GM12878 (cell line): ENCODE data around the gene PGC. TPM values are rescaled to one million over a fixed set of nuclear protein-coding genes. Genes with fewer than 3 reads are reported as not detected.
A peak's percentile ranks its signal among the peaks of the same experiment; 100 is the strongest.

Experiments
- ATAC-seq: fragments of 200-7000 bp; cut with Tn5 transposase; 3 replicates; pipeline ENCODE4 v1.9.1; 2020; ENCODE audit warnings: mild to moderate bottlenecking, moderate library complexity
- BruUV-seq: library from RNA; stranded (reverse); fragments of 400-500 nt; replicated peaks from 2 replicates; lab custom pipeline; 2021; lab: Mats Ljungman, UMichigan
- CTCF ChIA-PET: fragments of 300-600 bp; sonication (Branson Sonifier 250); formaldehyde crosslinking; extraction: SDS; loops from one replicate; lab custom pipeline; 2021; ENCODE audit warnings: inconsistent platforms; lab: Yijun Ruan, JAX
- POLR2A ChIA-PET: fragments of 350-600 bp; formaldehyde crosslinking; extraction: SDS; loops from one replicate; lab custom pipeline; 2021; ENCODE audit warnings: inconsistent platforms; lab: Charles Lee
- RAD21 ChIA-PET: fragments of 300-600 bp; sonication (Branson Sonifier 250); formaldehyde crosslinking; loops from one replicate; lab custom pipeline; 2023; ENCODE audit warnings: antibody characterized with exemption; ENCODE audit not compliant: unreplicated experiment; lab: Charles Lee
- SMC1A ChIA-PET: fragments of 300-600 bp; sonication (Branson Sonifier 250); formaldehyde crosslinking; loops from one replicate; lab custom pipeline; 2023; ENCODE audit not compliant: unreplicated experiment, uncharacterized antibody; lab: Charles Lee
- DNase-seq: peaks from one replicate; pipeline ENCODE4 v3.0.0-alpha.2; 2011; ENCODE audit warnings: low read depth, low spot score
- FAIRE-seq: peaks from 3 replicates; lab custom pipeline; 2011; peaks lifted over from hg19 to GRCh38; lab: Jason Lieb, UNC
- H2AFZ ChIP-seq: 2 replicates; pipeline ENCODE4 v1.6.0; 2011; ENCODE audit warnings: low read depth, low read length, control low read depth; ENCODE audit not compliant: control insufficient read depth
- H3K27ac ChIP-seq: 2 replicates; pipeline ENCODE4 v1.5.1; 2011; ENCODE audit warnings: control low read depth; ENCODE audit not compliant: control insufficient read depth, insufficient read depth
- H3K27me3 ChIP-seq, 2 experiments: replicated peaks in 1 of 2; 2 replicates each; pipeline versions ENCODE4 v1.6.0 to v1.6.1; 2011; ENCODE audit warnings: low read length in 1 of 2; ENCODE audit not compliant: control insufficient read depth in 2 of 2, insufficient read depth in 2 of 2
- H3K36me3 ChIP-seq, 2 experiments: 2 replicates each; pipeline ENCODE4 v1.5.1; 2011; ENCODE audit warnings: low read length in 1 of 2; ENCODE audit not compliant: control insufficient read depth in 2 of 2, insufficient read depth in 2 of 2
- H3K4me1 ChIP-seq: 2 replicates; pipeline ENCODE4 v1.6.1; 2011; ENCODE audit warnings: mild to moderate bottlenecking, low read length, moderate library complexity, mixed read lengths; ENCODE audit not compliant: control insufficient read depth, insufficient read depth
- H3K4me2 ChIP-seq: 2 replicates; pipeline ENCODE4 v1.6.0; 2011; ENCODE audit warnings: control low read depth; ENCODE audit not compliant: control insufficient read depth, insufficient read depth
- H3K4me3 ChIP-seq: fragments of 200-600 bp; sonication (generic); 2 replicates; pipeline ENCODE4 v1.5.1; 2016
- H3K79me2 ChIP-seq: 2 replicates; pipeline ENCODE4 v1.6.0; 2011; ENCODE audit warnings: low read length; ENCODE audit not compliant: control insufficient read depth, insufficient read depth
- H3K9ac ChIP-seq: 2 replicates; pipeline ENCODE4 v1.8.0; 2011; ENCODE audit warnings: low read length, control low read depth, mixed read lengths; ENCODE audit not compliant: control insufficient read depth, insufficient read depth
- H3K9me3 ChIP-seq: replicated peaks from 3 replicates; pipeline ENCODE4 v1.5.1; 2011; ENCODE audit warnings: mild to moderate bottlenecking, low read length; ENCODE audit not compliant: control insufficient read depth, insufficient read depth
- H4K20me1 ChIP-seq: 2 replicates; pipeline ENCODE4 v1.6.0; 2011; ENCODE audit not compliant: control insufficient read depth, insufficient read depth
- CBFB ChIP-seq: IDR thresholded peaks from 2 replicates; pipeline ENCODE4 v1.6.1; 2016; ENCODE audit warnings: antibody characterized with exemption, low read depth
- IRF4 ChIP-seq: IDR thresholded peaks from 2 replicates; pipeline ENCODE4 v1.6.1; 2011; ENCODE audit warnings: low read depth, low read length
- LARP7 ChIP-seq: fragments of 450-650 bp; IDR thresholded peaks from 2 replicates; pipeline ENCODE4 v1.6.1; 2017; ENCODE audit warnings: mild to moderate bottlenecking
- PRDM15 ChIP-seq: fragments of 450-650 bp; formaldehyde crosslinking; IDR thresholded peaks from 2 replicates; pipeline ENCODE4 v1.4.0; 2020; ENCODE audit warnings: mild to moderate bottlenecking, moderate library complexity
- STAT1 ChIP-seq: fragments of 450-650 bp; conservative IDR thresholded peaks from 2 replicates; pipeline ENCODE4 v1.6.1; 2014; ENCODE audit warnings: antibody characterized with exemption, mild to moderate bottlenecking
- WGBS: methylation state at CpG from one replicate; pipeline ENCODE4 v1.1.6; 2016; ENCODE audit warnings: low lambda C conversion rate; ENCODE audit not compliant: insufficient replicate concordance, insufficient coverage; ENCODE audit errors: missing lambda C conversion rate; 5-methylcytosine and 5-hydroxymethylcytosine counted together
- in situ Hi-C: fragments of 300-500 bp; cut with MboI; formaldehyde crosslinking; loops from 9 replicates; pipeline ENCODE4 v1.14.3; 2018; ENCODE audit warnings: mixed read lengths
- intact Hi-C: fragments of 100-400 bp; cut with micrococcal nuclease; formaldehyde crosslinking; loops from one replicate; pipeline ENCODE4 v1.14.2; 2022; ENCODE audit not compliant: unreplicated experiment
- polyA plus RNA-seq, 11 experiments: library from polyadenylated mRNA; depleted of rRNA in 4 of 11; unstranded in 6 of 11; stranded (reverse) in 5 of 11; fragments of >200 nt; fragmentation: Nextera tagmentation in 4 of 11; fragmentation: Illumina TruSeq in 1 of 11; extraction: Ambion mirVana in 4 of 11; extraction: Trizol in 1 of 11; gene quantifications; 1 replicate in 1 of 11; 2 replicates in 10 of 11; pipeline versions ENCODE4 v1.2.1 to v1.2.3, GENCODE V29; 2011 to 2016; ENCODE audit warnings: inconsistent platforms in 2 of 11, missing spikeins in 2 of 11, low read depth in 1 of 11
- total RNA-seq, 4 experiments: library from RNA; depleted of rRNA in 3 of 4; stranded (reverse); fragments of >200 nt in 3 of 4; fragmentation: Illumina TruSeq in 1 of 4; extraction: Trizol in 1 of 4; gene quantifications; 2 replicates each; pipeline versions ENCODE4 v1.2.1 to v1.2.3, GENCODE V29; 2013 to 2021

Gene PGC
- total and polyA plus RNA-seq, 10 of the 15 experiments (the other 5 are each of a cell fraction or from before 2014, with no cell fraction given), result 0.26 TPM; not detected in 9

GRCh38 chr6:41702089-41702745 is 45.0 kb downstream of the PGC start:
- WGBS, result 81% methylated on average over 10 of the region's 10 CpGs
- Histone ChIP-seq H3K36me3 (peaks cover 18 to 33% of the 10 kb centered on the region in 2 experiments), H3K27ac (peak overlapping the region; percentile 10; the same call in 1 of the 2 replicates), H3K4me3 (no peak overlapping the region; the same call in 1 of the 2 replicates), H4K20me1 (no peaks in the 10 kb centered on the region; the same call in 1 of the 2 replicates), H2AFZ (no peak overlapping the region), H3K9me3 (no peaks in the 10 kb centered on the region), H3K9ac (no peak overlapping the region), H3K4me1 (peaks cover 49% of the 10 kb centered on the region), H3K79me2 (peaks cover 91% of the 10 kb centered on the region), H3K4me2 (peak overlapping the region; percentile 80), H3K27me3 (no peaks in the 10 kb centered on the region)
- intact Hi-C loops, result loop anchor here (10.0 kb wide), 1 partner anchor 343 kb away; no protein-coding TSS in a partner anchor
- POLR2A ChIA-PET, result interaction anchor here (0.9 kb wide), 1 partner anchor 32 kb away, joined by 3 read pairs; no protein-coding TSS in a partner anchor
- BruUV-seq, result no TSS peak
- in situ Hi-C loops, result no loop called here
- SMC1A ChIA-PET, result interaction anchor here (0.7 to 1.5 kb wide), 3 partner anchors 18 to 338 kb away, joined by 3 read pairs; no protein-coding TSS in a partner anchor
- TF ChIP-seq STAT1, result no peak
- TF ChIP-seq PRDM15 (CRISPR knock-in tag), result no peak
- no peak for TF ChIP-seq CBFB
- TF ChIP-seq LARP7, result no peak
- TF ChIP-seq IRF4, result no peak
- no peak for DNase-seq
- RAD21 ChIA-PET, result interaction anchor here (1.3 kb wide), 1 partner anchor 11 kb away, joined by 4 read pairs; no protein-coding TSS in a partner anchor
- CTCF ChIA-PET, result interaction anchor here (1.1 to 1.2 kb wide), 2 partner anchors 20 to 47 kb away, joined by 3 read pairs; no protein-coding TSS in a partner anchor
- no peak for FAIRE-seq
- no peak for ATAC-seq
